GM12892 (cell line): ENCODE results near the gene ASCC3.

Source experiments
- POLR2A ChIP-seq: IDR thresholded peaks from 2 replicates; pipeline ENCODE4 v1.6.1; 2011; ENCODE audit warnings: low read depth, low read length, control low read depth
- POLR2AphosphoS5 ChIP-seq: IDR thresholded peaks from 2 replicates; pipeline ENCODE4 v1.6.1; 2011; ENCODE audit warnings: low read depth, low read length, control low read depth

- TF ChIP-seq POLR2A (no peak), POLR2AphosphoS5 (no peak)
These were observed 254.4 kb downstream of the ASCC3 start for GRCh38 chr6:100626721-100627120.
